ENCODE measurements around the gene C1QTNF8. TPM values are rescaled to one million over a fixed set of nuclear protein-coding genes. Genes with fewer than 3 reads are reported as not detected.

Gene C1QTNF8
- total RNA-seq, 1 experiment from 2014 or later = 0.27 TPM

- Histone ChIP-seq H3K27me3 (ENCODE audit: insufficient read depth, low read length) (no peaks in the 10 kb centered on the region), H3K27ac (ENCODE audit: low read depth, low read length) (no peak overlapping the region), H3K4me1 (ENCODE audit: control insufficient read depth in 1 of 2, insufficient read depth in 2 of 2, low read length in 2 of 2) (no peaks in the 10 kb centered on the region), H3K4me2 (ENCODE audit: low read length) (no peak overlapping the region), H3K79me2 (ENCODE audit: insufficient read depth, low read length) (no peaks in the 10 kb centered on the region), H4K20me1 (ENCODE audit: insufficient read depth) (no peaks in the 10 kb centered on the region), H3K9ac (ENCODE audit: low read length) (no peak overlapping the region), H3K9me3 (ENCODE audit: control insufficient read depth in 1 of 2, insufficient read depth in 1 of 2, low read depth in 1 of 2, low read length in 2 of 2) (no peaks in the 10 kb centered on the region), H3K4me3 (replicated peaks in 1 of 2; ENCODE audit: low read depth in 1 of 2, low read length in 2 of 2) (no peak overlapping the region), H2AFZ (ENCODE audit: low read depth, low read length, poor library complexity, severe bottlenecking) (no peak overlapping the region), H3K9me2 (ENCODE audit: insufficient read depth) (no peaks in the 10 kb centered on the region), H3K36me3 (ENCODE audit: control insufficient read depth in 1 of 2, insufficient read depth in 2 of 2, low read length in 2 of 2) (no peaks in the 10 kb centered on the region)
- POLR2A ChIA-PET = no interaction called here
- intact Hi-C loops (cut with micrococcal nuclease) = no loop called here
- ATAC-seq = no peak
- no TSS peak for BruUV-seq (replicated peaks)
- TF ChIP-seq RAD21 (IDR thresholded peaks at IDR 0.05; ENCODE audit: low read depth) (no peak), SRF (IDR thresholded peaks at IDR 0.05; ENCODE audit: low read depth) (no peak), SIN3A (IDR thresholded peaks at IDR 0.05; ENCODE audit: low read depth) (no peak)
- no peak for DNase-seq (ENCODE audit: low read depth, low spot score)
- RAD21 ChIA-PET (ENCODE audit: low non-redundant PET in 1 of 2, low total read pairs in 2 of 2, uncharacterized antibody in 2 of 2, unreplicated experiment in 2 of 2) = no interaction called here
- CTCF ChIA-PET = no interaction called here
Observed at GRCh38 chr16:1113889-1114526, 18.0 kb upstream of the C1QTNF8 start.

DNA sequence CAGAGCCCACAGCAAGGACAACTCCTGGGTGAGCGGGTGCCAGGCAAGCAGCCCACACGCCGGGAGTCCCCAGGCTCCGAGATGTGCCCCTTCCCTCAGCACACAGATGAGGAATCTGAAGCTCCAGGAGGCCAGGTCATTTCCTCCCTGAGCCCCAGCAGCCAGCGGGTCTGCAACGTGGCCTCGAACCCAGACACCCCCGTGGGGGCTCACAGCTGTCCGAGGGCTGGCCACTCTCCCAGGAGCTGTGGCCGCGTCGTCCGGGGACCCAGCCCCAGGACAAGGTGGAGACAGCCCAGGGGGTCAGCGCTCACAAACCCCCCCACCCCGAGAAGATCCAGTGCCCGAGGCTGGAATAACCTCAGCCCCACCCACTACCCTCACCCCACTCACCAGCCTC lies 17.4 kb upstream of the C1QTNF8 start:
- CTCF ChIA-PET = no interaction called here
- no peak overlapping the region for H3K27ac ChIP-seq (ENCODE audit: low read depth, low read length)
- TF ChIP-seq, protein P1, sequence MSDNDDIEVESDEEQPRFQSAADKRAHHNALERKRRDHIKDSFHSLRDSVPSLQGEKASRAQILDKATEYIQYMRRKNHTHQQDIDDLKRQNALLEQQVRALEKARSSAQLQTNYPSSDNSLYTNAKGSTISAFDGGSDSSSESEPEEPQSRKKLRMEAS (IDR thresholded peaks at IDR 0.05) = no peak
- TF ChIP-seq FOSL1 (IDR thresholded peaks at IDR 0.05; ENCODE audit: low read depth) (no peak), ZFX (IDR thresholded peaks at IDR 0.05) (no peak), RAD21 (IDR thresholded peaks at IDR 0.05; ENCODE audit: low read depth) (no peak), ATF3 (IDR thresholded peaks at IDR 0.05) (no peak), POLR2AphosphoS5 (IDR thresholded peaks at IDR 0.05; ENCODE audit: low read depth, low read length) (no peak), TCF7L2 (IDR thresholded peaks at IDR 0.05; ENCODE audit: borderline replicate concordance, extremely low read depth, insufficient read depth, insufficient read length) (no peak), YY1 (IDR thresholded peaks at IDR 0.05; ENCODE audit: extremely low read depth, insufficient replicate concordance, low read depth, low read length) (no peak)

More for the DNA sequence above, 17.4 kb upstream of the C1QTNF8 start:
- H3K4me1 ChIP-seq (ENCODE audit: control insufficient read depth in 1 of 2, insufficient read depth in 2 of 2, low read length in 2 of 2) = no peaks in the 10 kb centered on the region
- no TSS peak for BruUV-seq (replicated peaks)
- DNase-seq (ENCODE audit: low read depth, low spot score) = no peak
- no peak overlapping the region for H3K9ac ChIP-seq (ENCODE audit: low read length)
- H3K9me2 ChIP-seq (ENCODE audit: insufficient read depth) = no peaks in the 10 kb centered on the region
- H4K20me1 ChIP-seq (ENCODE audit: insufficient read depth) = no peaks in the 10 kb centered on the region
- H3K4me3 ChIP-seq (replicated peaks in 1 of 2; ENCODE audit: low read depth in 1 of 2, low read length in 2 of 2) = no peak overlapping the region
- no peak overlapping the region for H2AFZ ChIP-seq (ENCODE audit: low read depth, low read length, poor library complexity, severe bottlenecking)
- no peaks in the 10 kb centered on the region for H3K27me3 ChIP-seq (ENCODE audit: insufficient read depth, low read length)
- no peaks in the 10 kb centered on the region for H3K36me3 ChIP-seq (ENCODE audit: control insufficient read depth in 1 of 2, insufficient read depth in 2 of 2, low read length in 2 of 2)
- H3K9me3 ChIP-seq (ENCODE audit: control insufficient read depth in 1 of 2, insufficient read depth in 1 of 2, low read depth in 1 of 2, low read length in 2 of 2) = no peaks in the 10 kb centered on the region
- ATAC-seq = no peak
- intact Hi-C loops (cut with micrococcal nuclease) = no loop called here
- ChIA-PET POLR2A (no interaction called here), RAD21 (ENCODE audit: low non-redundant PET in 1 of 2, low total read pairs in 2 of 2, uncharacterized antibody in 2 of 2, unreplicated experiment in 2 of 2) (no interaction called here)
- H3K4me2 ChIP-seq (ENCODE audit: low read length) = no peak overlapping the region
- no peaks in the 10 kb centered on the region for H3K79me2 ChIP-seq (ENCODE audit: insufficient read depth, low read length)
